ENCODE results near the gene RAB20. TPM values are rescaled to one million over a fixed set of nuclear protein-coding genes. Genes with fewer than 3 reads are reported as not detected.

The RAB20 gene
- total and polyA plus RNA-seq, 2 of the 8 experiments (the other 6 are each of a cell fraction or from before 2014, with no cell fraction given): 14.8 to 27.9 TPM

GRCh38 chr13:110576070-110576394 lies 14.5 kb upstream of the RAB20 start:
- H2BK12ac ChIP-seq (ENCODE audit: low read depth, low read length): no peak overlapping the region
- no peak overlapping the region for H3K9ac ChIP-seq (replicated peaks in 1 of 4; ENCODE audit: extremely low read depth in 1 of 4, low read depth in 3 of 4, low read length in 3 of 4)
- 0 out of 2 replicates have a peak overlapping the region, but pooled peaks have one; percentile 30 for H2BK5ac ChIP-seq (ENCODE audit: low read depth, low read length)
- POLR2A ChIA-PET (ENCODE audit: partially characterized antibody): no interaction called here
- H3K18ac ChIP-seq (ENCODE audit: extremely low read depth, low read length): no peak overlapping the region
- WGBS, 2 experiments (ENCODE audit: extremely low coverage in 1 of 2, insufficient coverage in 1 of 2, insufficient read length in 1 of 2, insufficient replicate concordance in 2 of 2, low coverage in 1 of 2, low lambda C conversion rate in 2 of 2, missing lambda C conversion rate in 1 of 2): 90% methylated on average over 7 of the region's 7 CpGs; no CpG with 5 or more reads in 1 of the 2 experiments
- no peaks in the 10 kb centered on the region for H3K9me3 ChIP-seq (ENCODE audit: insufficient read depth in 2 of 2, low read depth in 1 of 2, low read length in 1 of 2)
- TF ChIP-seq CEBPB (IDR thresholded peaks at IDR 0.05; ENCODE audit: low read depth, low read length): no peak
- TF ChIP-seq TBP (IDR thresholded peaks at IDR 0.05; ENCODE audit: low read depth, low read length): no peak
- TF ChIP-seq, protein P1, sequence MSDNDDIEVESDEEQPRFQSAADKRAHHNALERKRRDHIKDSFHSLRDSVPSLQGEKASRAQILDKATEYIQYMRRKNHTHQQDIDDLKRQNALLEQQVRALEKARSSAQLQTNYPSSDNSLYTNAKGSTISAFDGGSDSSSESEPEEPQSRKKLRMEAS (IDR thresholded peaks at IDR 0.05): no peak
- no peak for TF ChIP-seq FOSL1 (IDR thresholded peaks at IDR 0.05; ENCODE audit: insufficient read depth, low read depth, low read length)
- TF ChIP-seq SP2 (IDR thresholded peaks at IDR 0.05; ENCODE audit: low read length): no peak
- TF ChIP-seq ZNF274 (IDR thresholded peaks at IDR 0.05; ENCODE audit: borderline replicate concordance, extremely low read depth, low read length): no peak
- no peak for TF ChIP-seq CBX8 (IDR thresholded peaks at IDR 0.05; ENCODE audit: borderline replicate concordance, low read depth, low read length)
- no peak for TF ChIP-seq TCF12 (IDR thresholded peaks at IDR 0.05; ENCODE audit: low read depth, low read length)
- TF ChIP-seq SRF (IDR thresholded peaks at IDR 0.05; ENCODE audit: low read depth, low read length): no peak
- no peak for TF ChIP-seq TAF7 (optimal IDR thresholded peaks at IDR 0.05; ENCODE audit: borderline replicate concordance, low read depth, low read length)
- TF ChIP-seq SUZ12 (IDR thresholded peaks at IDR 0.05; ENCODE audit: low read length): no peak
- no peak for TF ChIP-seq SP1 (IDR thresholded peaks at IDR 0.05; ENCODE audit: low read depth, low read length)
- no peak overlapping the region for H2AK5ac ChIP-seq (ENCODE audit: low read depth, low read length)
- no peaks in the 10 kb centered on the region for H3K36me3 ChIP-seq (ENCODE audit: control insufficient read depth in 2 of 4, insufficient read depth in 4 of 4, low read length in 3 of 4)
- DNase-seq (ENCODE audit: low read depth in 1 of 2, low spot score in 2 of 2) (no peak), FAIRE-seq (no peak)
- H3K79me2 ChIP-seq (ENCODE audit: control insufficient read depth in 1 of 2, insufficient read depth in 2 of 2, low read length in 2 of 2): no peaks in the 10 kb centered on the region
- H4K20me1 ChIP-seq (replicated peaks in 1 of 2; ENCODE audit: control insufficient read depth in 1 of 2, insufficient read depth in 2 of 2, low read length in 2 of 2): peaks cover 0 to 1% of the 10 kb centered on the region in 2 experiments
- no peak overlapping the region for H4K5ac ChIP-seq (ENCODE audit: insufficient read length, low read depth, low read length)
- H3K27me3 ChIP-seq (replicated peaks in 1 of 4; ENCODE audit: control insufficient read depth in 3 of 4, extremely low read depth in 1 of 4, insufficient read depth in 3 of 4, low read length in 3 of 4): no peaks in the 10 kb centered on the region
- H3K23ac ChIP-seq (ENCODE audit: insufficient read length): no peak overlapping the region
- H3K56ac ChIP-seq (replicated peaks; ENCODE audit: insufficient read length, low read depth, low read length): no peak overlapping the region
- CTCF ChIA-PET (ENCODE audit: partially characterized antibody): interaction anchor here (1.1 to 1.3 kb wide), 3 partner anchors 12 to 62 kb away, joined by 3 read pairs; no protein-coding TSS in a partner anchor
- H3K27ac ChIP-seq (ENCODE audit: low read depth, low read length): no peak overlapping the region
- H2BK120ac ChIP-seq (replicated peaks; ENCODE audit: low read depth, low read length): no peak overlapping the region
- H3K14ac ChIP-seq (ENCODE audit: insufficient read length): no peak overlapping the region
- H3K4me3 ChIP-seq (ENCODE audit: extremely low read depth in 1 of 4, insufficient read depth in 2 of 4, low read depth in 3 of 4, low read length in 4 of 4): no peak overlapping the region
- H3K4ac ChIP-seq (replicated peaks; ENCODE audit: insufficient read length, low read depth, low read length): no peak overlapping the region
- no peak overlapping the region for H2BK15ac ChIP-seq (ENCODE audit: low read length)
- peak overlapping the region; percentile 6; the same call in 1 of the 2 replicates for H2BK20ac ChIP-seq (ENCODE audit: low read length)
- peaks cover 1% of the 10 kb centered on the region; the same call in 1 of the 2 replicates for H3K23me2 ChIP-seq (ENCODE audit: low read depth, low read length)
- peaks cover 0 to 6% (median 3%) of the 10 kb centered on the region in 4 experiments; a peak in 4 of 7 replicates for H3K4me1 ChIP-seq (replicated peaks in 1 of 4; ENCODE audit: control insufficient read depth in 3 of 4, insufficient read depth in 4 of 4, low read length in 3 of 4)
- 0 out of 2 replicates have a peak overlapping the region, but pooled peaks have one; percentile 49 for H2AFZ ChIP-seq (ENCODE audit: low read length)
- no peak overlapping the region for H4K91ac ChIP-seq (replicated peaks; ENCODE audit: insufficient read length, low read length)
- H3K79me1 ChIP-seq (ENCODE audit: low read depth, low read length): no peaks in the 10 kb centered on the region
- peak overlapping the region; percentile 41; the same call in 1 of the 2 replicates for H4K8ac ChIP-seq (ENCODE audit: extremely low read depth, insufficient read depth, low read length)
- H3K4me2 ChIP-seq (ENCODE audit: insufficient read depth in 1 of 2, low read depth in 2 of 2, low read length in 2 of 2): no peak overlapping the region
